ENCODE results near the gene COQ8A. TPM values are rescaled to one million over a fixed set of nuclear protein-coding genes. Genes with fewer than 3 reads are reported as not detected.
"Not testable (repeated sequence)": the region's sequence is repeated elsewhere in the genome, so short reads cannot be mapped to it uniquely, and the experiment has no call there.

The COQ8A gene
- total and polyA plus RNA-seq, 2 experiments from 2014 or later: 8.3 to 8.7 TPM

GRCh38 chr1:226954777-226955176 lies 14.7 kb downstream of the COQ8A start:
- no peak overlapping the region for H3K27ac ChIP-seq
- no peak overlapping the region for H3K4me3 ChIP-seq
- H2AFZ ChIP-seq: no peak overlapping the region
- no peaks in the 10 kb centered on the region for H4K20me1 ChIP-seq (ENCODE audit: insufficient read depth)
- H3K36me3 ChIP-seq (ENCODE audit: low read depth): no peaks in the 10 kb centered on the region
- no peaks in the 10 kb centered on the region for H3F3A ChIP-seq (ENCODE audit: insufficient read depth)
- no peaks in the 10 kb centered on the region for H3K27me3 ChIP-seq (replicated peaks; ENCODE audit: insufficient read depth)
- H3K9ac ChIP-seq: no peak overlapping the region
- H3K79me2 ChIP-seq (ENCODE audit: insufficient read depth): no peaks in the 10 kb centered on the region
- DNase-seq: no peak
- H3K4me2 ChIP-seq (ENCODE audit: unreplicated experiment): no peak overlapping the region
- H3K4me1 ChIP-seq (ENCODE audit: insufficient read depth): no peaks in the 10 kb centered on the region
- H3K9me2 ChIP-seq (ENCODE audit: insufficient read depth): no peaks in the 10 kb centered on the region
- WGBS, 2 experiments (ENCODE audit: low coverage in 1 of 2, low lambda C conversion rate in 2 of 2, missing lambda C conversion rate in 2 of 2): 69 to 78% methylated on average over 4 of the region's 4 CpGs
- TF ChIP-seq EZH2 (IDR thresholded peaks at IDR 0.05; ENCODE audit: insufficient read depth, poor library complexity, severe bottlenecking): no peak
- no peak for TF ChIP-seq EZH2phosphoT487 (IDR thresholded peaks at IDR 0.05; ENCODE audit: insufficient read depth, low read depth)
- no peaks in the 10 kb centered on the region for H3K9me3 ChIP-seq (ENCODE audit: low read depth)
- in situ Hi-C loops (cut with MboI): no loop called here

- H3K4me2 ChIP-seq (ENCODE audit: unreplicated experiment); H3K27me3 ChIP-seq (replicated peaks; ENCODE audit: insufficient read depth); H3K36me3 ChIP-seq (ENCODE audit: low read depth); H3K9me3 ChIP-seq (ENCODE audit: low read depth); H3K79me2 ChIP-seq (ENCODE audit: insufficient read depth); H3K9me2 ChIP-seq (ENCODE audit: insufficient read depth); H3K9ac ChIP-seq; H3F3A ChIP-seq (ENCODE audit: insufficient read depth); H4K20me1 ChIP-seq (ENCODE audit: insufficient read depth); H3K4me3 ChIP-seq; H3K27ac ChIP-seq; DNase-seq; H3K4me1 ChIP-seq (ENCODE audit: insufficient read depth); in situ Hi-C loops (cut with MboI); H2AFZ ChIP-seq: not testable (repeated sequence)
- 91% methylated on average over 2 of the region's 2 CpGs; no CpG with 5 or more reads in 1 of the 2 experiments for WGBS, 2 experiments (ENCODE audit: low coverage in 1 of 2, low lambda C conversion rate in 2 of 2, missing lambda C conversion rate in 2 of 2)
These were observed 15.8 kb downstream of the COQ8A start for GRCh38 chr1:226955857-226956256.

GRCh38 chr1:226956942-226957713 lies 17.0 kb downstream of the COQ8A start:
- H3K4me1 ChIP-seq (ENCODE audit: insufficient read depth): no peaks in the 10 kb centered on the region
- no peak overlapping the region for H2AFZ ChIP-seq
- 63 to 74% methylated on average over 3 to 6 of the region's 6 CpGs for WGBS, 2 experiments (ENCODE audit: low coverage in 1 of 2, low lambda C conversion rate in 2 of 2, missing lambda C conversion rate in 2 of 2)
- H4K20me1 ChIP-seq (ENCODE audit: insufficient read depth): no peaks in the 10 kb centered on the region
- H3K9me3 ChIP-seq (ENCODE audit: low read depth): no peaks in the 10 kb centered on the region
- H3K4me3 ChIP-seq: no peak overlapping the region
- no peaks in the 10 kb centered on the region for H3K9me2 ChIP-seq (ENCODE audit: insufficient read depth)
- H3K27ac ChIP-seq: no peak overlapping the region
- H3K9ac ChIP-seq: no peak overlapping the region
- no peaks in the 10 kb centered on the region for H3F3A ChIP-seq (ENCODE audit: insufficient read depth)
- no peak for DNase-seq
- H3K27me3 ChIP-seq (replicated peaks; ENCODE audit: insufficient read depth): no peaks in the 10 kb centered on the region
- H3K79me2 ChIP-seq (ENCODE audit: insufficient read depth): no peaks in the 10 kb centered on the region
- no peaks in the 10 kb centered on the region for H3K36me3 ChIP-seq (ENCODE audit: low read depth)
- in situ Hi-C loops (cut with MboI): no loop called here
- TF ChIP-seq EZH2phosphoT487 (IDR thresholded peaks at IDR 0.05; ENCODE audit: insufficient read depth, low read depth) (no peak), EZH2 (IDR thresholded peaks at IDR 0.05; ENCODE audit: insufficient read depth, poor library complexity, severe bottlenecking) (no peak)
- no peak overlapping the region for H3K4me2 ChIP-seq (ENCODE audit: unreplicated experiment)

GRCh38 chr1:226957714-226958113 lies 17.6 kb downstream of the COQ8A start:
- Histone ChIP-seq H3K27me3 (replicated peaks; ENCODE audit: insufficient read depth) (no peaks in the 10 kb centered on the region), H3K9me3 (ENCODE audit: low read depth) (no peaks in the 10 kb centered on the region), H3K27ac (no peak overlapping the region), H3K4me3 (no peak overlapping the region), H3F3A (ENCODE audit: insufficient read depth) (no peaks in the 10 kb centered on the region), H4K20me1 (ENCODE audit: insufficient read depth) (no peaks in the 10 kb centered on the region), H3K9me2 (ENCODE audit: insufficient read depth) (no peaks in the 10 kb centered on the region), H3K79me2 (ENCODE audit: insufficient read depth) (no peaks in the 10 kb centered on the region), H3K4me2 (ENCODE audit: unreplicated experiment) (no peak overlapping the region), H3K4me1 (ENCODE audit: insufficient read depth) (no peaks in the 10 kb centered on the region), H2AFZ (no peak overlapping the region), H3K36me3 (ENCODE audit: low read depth) (no peaks in the 10 kb centered on the region), H3K9ac (no peak overlapping the region)
- in situ Hi-C loops (cut with MboI): no loop called here
- 84 to 85% methylated on average over 11 of the region's 11 CpGs for WGBS, 2 experiments (ENCODE audit: low coverage in 1 of 2, low lambda C conversion rate in 2 of 2, missing lambda C conversion rate in 2 of 2)
- DNase-seq: no peak
- TF ChIP-seq EZH2phosphoT487 (IDR thresholded peaks at IDR 0.05; ENCODE audit: insufficient read depth, low read depth) (no peak), EZH2 (IDR thresholded peaks at IDR 0.05; ENCODE audit: insufficient read depth, poor library complexity, severe bottlenecking) (no peak)
